IMR-90 (cell line): ENCODE measurements around the gene ALPI. TPM values are rescaled to one million over a fixed set of nuclear protein-coding genes. Genes with fewer than 3 reads are reported as not detected.

Experiments used
- ATAC-seq: fragments of 200-7000 bp; cut with Tn5 transposase; 2 replicates; pipeline ENCODE4 v1.9.1; 2020; ENCODE audit warnings: low read depth, mild to moderate bottlenecking, moderate library complexity
- BruUV-seq: library from RNA; stranded (reverse); fragments of 400-500 nt; replicated peaks from 2 replicates; lab custom pipeline; 2021; lab: Mats Ljungman, UMichigan
- CTCF ChIA-PET: fragments of 300-600 bp; formaldehyde crosslinking; extraction: SDS; loops from one replicate; lab custom pipeline; 2021; ENCODE audit warnings: antibody characterized with exemption; lab: Yijun Ruan, JAX
- POLR2A ChIA-PET: fragments of 300-600 bp; sonication (Branson Sonifier 250); formaldehyde crosslinking; loops from one replicate; lab custom pipeline; 2022; ENCODE audit warnings: antibody characterized with exemption; ENCODE audit not compliant: unreplicated experiment; lab: Charles Lee
- DNase-seq: peaks from one replicate; pipeline ENCODE4 v3.0.0; 2013
- H2AFZ ChIP-seq: replicated peaks from 2 replicates; pipeline ENCODE3; 2013; ENCODE audit warnings: low read length, mild to moderate bottlenecking; ENCODE audit not compliant: poor library complexity
- H2AK5ac ChIP-seq: 2 replicates; pipeline ENCODE4 v1.6.1; 2013; ENCODE audit warnings: low read depth, low read length, inconsistent platforms
- H2AK9ac ChIP-seq: replicated peaks from 2 replicates; pipeline ENCODE3; 2013; ENCODE audit warnings: mild to moderate bottlenecking, low read depth, low read length, moderate library complexity; ENCODE audit not compliant: poor library complexity
- H2BK120ac ChIP-seq: 2 replicates; pipeline ENCODE4 v1.6.1; 2013; ENCODE audit warnings: low read depth, low read length, inconsistent platforms
- H2BK15ac ChIP-seq: 3 replicates; pipeline ENCODE4 v1.6.1; 2013; ENCODE audit warnings: low read depth, low read length, inconsistent platforms
- H2BK20ac ChIP-seq: 2 replicates; pipeline ENCODE4 v1.6.1; 2013; ENCODE audit warnings: low read depth, mild to moderate bottlenecking, inconsistent platforms, low read length, moderate library complexity
- H2BK5ac ChIP-seq: 2 replicates; pipeline ENCODE4 v1.6.1; 2013; ENCODE audit warnings: mild to moderate bottlenecking, low read depth, low read length, inconsistent platforms; ENCODE audit not compliant: poor library complexity, severe bottlenecking
- H3K14ac ChIP-seq: replicated peaks from 2 replicates; pipeline ENCODE4 v1.6.1; 2013; ENCODE audit warnings: low read depth, low read length, inconsistent platforms
- H3K18ac ChIP-seq: 2 replicates; pipeline ENCODE4 v1.6.1; 2013; ENCODE audit warnings: low read depth, low read length, control low read depth
- H3K23ac ChIP-seq: 2 replicates; pipeline ENCODE4 v1.6.1; 2013; ENCODE audit warnings: low read depth, low read length, inconsistent platforms
- H3K27ac ChIP-seq: 2 replicates; pipeline ENCODE4 v1.5.1; 2013; ENCODE audit warnings: mild to moderate bottlenecking, control low read depth, low read length; ENCODE audit not compliant: insufficient read depth
- H3K27me3 ChIP-seq: 2 replicates; pipeline ENCODE4 v1.6.1; 2013; ENCODE audit warnings: low read length; ENCODE audit not compliant: control insufficient read depth, insufficient read depth
- H3K36me3 ChIP-seq: 2 replicates; pipeline ENCODE4 v1.6.1; 2013; ENCODE audit warnings: low read length, mixed read lengths; ENCODE audit not compliant: control insufficient read depth, insufficient read depth
- H3K4ac ChIP-seq: 2 replicates; pipeline ENCODE4 v1.6.1; 2013; ENCODE audit warnings: low read depth, low read length, inconsistent platforms
- H3K4me1 ChIP-seq: 2 replicates; pipeline ENCODE4 v1.6.1; 2013; ENCODE audit warnings: low read length, mixed read lengths; ENCODE audit not compliant: control insufficient read depth, insufficient read depth
- H3K4me2 ChIP-seq: 2 replicates; pipeline ENCODE4 v1.6.1; 2013; ENCODE audit warnings: low read depth, mild to moderate bottlenecking, control low read depth, low read length, moderate library complexity
- H3K4me3 ChIP-seq: 2 replicates; pipeline ENCODE4 v1.5.1; 2013; ENCODE audit warnings: low read depth, mild to moderate bottlenecking, control low read depth, low read length, moderate library complexity; ENCODE audit not compliant: insufficient read depth
- H3K56ac ChIP-seq: 2 replicates; pipeline ENCODE4 v1.6.1; 2013; ENCODE audit warnings: low read length, inconsistent platforms; ENCODE audit not compliant: insufficient read depth; ENCODE audit errors: extremely low read depth
- H3K79me1 ChIP-seq, 2 experiments: 2 replicates each; pipeline ENCODE4 v1.6.1; 2013; ENCODE audit warnings: low read length in 2 of 2, inconsistent platforms in 1 of 2, low read depth in 1 of 2
- H3K9ac ChIP-seq: 2 replicates; pipeline ENCODE4 v1.6.1; 2013; ENCODE audit warnings: low read depth, low read length, control low read depth
- H3K9me1 ChIP-seq: 2 replicates; pipeline ENCODE4 v1.6.1; 2013; ENCODE audit warnings: low read length, inconsistent platforms; ENCODE audit not compliant: insufficient read depth
- H3K9me3 ChIP-seq: 2 replicates; pipeline ENCODE4 v1.6.1; 2013; ENCODE audit warnings: low read length; ENCODE audit not compliant: control insufficient read depth, insufficient read depth
- H4K20me1 ChIP-seq: 2 replicates; pipeline ENCODE4 v1.6.1; 2013; ENCODE audit warnings: low read length, inconsistent platforms; ENCODE audit not compliant: insufficient read depth
- H4K5ac ChIP-seq: 2 replicates; pipeline ENCODE4 v1.6.1; 2013; ENCODE audit warnings: mild to moderate bottlenecking, low read depth, low read length, control low read depth
- H4K8ac ChIP-seq, 2 experiments: 2 replicates each; pipeline ENCODE4 v1.6.1; 2013; ENCODE audit warnings: low read depth in 2 of 2, low read length in 2 of 2, control low read depth in 1 of 2, inconsistent platforms in 1 of 2
- H4K91ac ChIP-seq: 2 replicates; pipeline ENCODE4 v1.6.1; 2013; ENCODE audit warnings: low read depth, low read length, inconsistent platforms; ENCODE audit not compliant: insufficient read depth
- CTCF ChIP-seq: conservative IDR thresholded peaks from 2 replicates; pipeline ENCODE4 v1.5.1; 2012; ENCODE audit warnings: mild to moderate bottlenecking, low read depth, low read length, improper control_type of control experiment
- MAZ ChIP-seq: IDR thresholded peaks from 2 replicates; pipeline ENCODE4 v1.6.1; 2012; ENCODE audit warnings: low read depth, mild to moderate bottlenecking, low read length, improper control_type of control experiment, moderate library complexity, borderline replicate concordance
- MXI1 ChIP-seq: IDR thresholded peaks from 2 replicates; pipeline ENCODE4 v1.6.1; 2012; ENCODE audit warnings: low read depth, mild to moderate bottlenecking, low read length, moderate library complexity, borderline replicate concordance
- POLR2A ChIP-seq: IDR thresholded peaks from 2 replicates; pipeline ENCODE4 v1.6.1; 2012; ENCODE audit warnings: mild to moderate bottlenecking, low read depth, low read length
- RCOR1 ChIP-seq: IDR thresholded peaks from 2 replicates; pipeline ENCODE4 v1.6.1; 2012; ENCODE audit warnings: mild to moderate bottlenecking, low read length, improper control_type of control experiment; ENCODE audit not compliant: insufficient replicate concordance
- SMC3 ChIP-seq: fragments of 150-350 bp; IDR thresholded peaks from 2 replicates; pipeline ENCODE4 v1.6.1; 2016; ENCODE audit warnings: low read depth, mild to moderate bottlenecking, antibody characterized with exemption, low read length, moderate library complexity
- USF2 ChIP-seq: fragments of 150-350 bp; IDR thresholded peaks from 2 replicates; pipeline ENCODE4 v1.6.1; 2017; ENCODE audit warnings: mild to moderate bottlenecking, antibody characterized with exemption, low read length, low read depth
- WGBS, 2 experiments: methylation state at CpG; one replicate each; pipeline versions ENCODE4 v1.1.5 to v1.1.7; 2013; ENCODE audit warnings: missing lambda C conversion rate in 2 of 2; ENCODE audit not compliant: insufficient read length in 1 of 2; ENCODE audit errors: extremely low coverage in 2 of 2; 5-methylcytosine and 5-hydroxymethylcytosine counted together
- dilution Hi-C: fragments of 300-500 bp; cut with HindIII; formaldehyde crosslinking; loops from one replicate; pipeline ENCODE4 v1.14.3; 2018; ENCODE audit warnings: low sequenced_read_pairs; ENCODE audit not compliant: unreplicated experiment
- in situ Hi-C: fragments of 300-500 bp; cut with MboI; formaldehyde crosslinking; loops from 3 replicates; pipeline ENCODE4 v1.14.3; 2019; ENCODE audit warnings: low sequenced_read_pairs, inconsistent platforms, mixed read lengths
- intact Hi-C: fragments of 100-400 bp; cut with micrococcal nuclease; formaldehyde crosslinking; loops from 2 replicates; pipeline ENCODE4 v1.10.0; 2022
- polyA plus RNA-seq, 3 experiments: library from polyadenylated mRNA; depleted of rRNA; stranded (reverse); fragments of >200 nt; gene quantifications; 2 replicates each; pipeline ENCODE4 v1.2.3, GENCODE V29; 2012; ENCODE audit warnings: low replicate concordance in 1 of 3
- total RNA-seq: library from RNA; depleted of rRNA; stranded (reverse); fragments of >200 nt; gene quantifications from 2 replicates; pipeline ENCODE4 v1.2.3, GENCODE V29; 2012

Gene ALPI
- total and polyA plus RNA-seq, 2 of the 4 experiments (the other 2 are of a cell fraction): not detected

- Histone ChIP-seq H3K56ac (no peak overlapping the region), H2AFZ (no peak overlapping the region), H3K23ac (no peak overlapping the region), H3K14ac (no peak overlapping the region), H4K20me1 (no peaks in the 10 kb centered on the region), H3K4me1 (no peaks in the 10 kb centered on the region), H3K9me1 (no peaks in the 10 kb centered on the region), H3K4ac (no peak overlapping the region), H3K18ac (no peak overlapping the region), H2BK20ac (no peak overlapping the region), H2AK9ac (no peak overlapping the region), H3K36me3 (no peaks in the 10 kb centered on the region), H4K8ac (no peak overlapping the region), H3K4me3 (no peak overlapping the region), H3K79me1 (no peaks in the 10 kb centered on the region), H3K9me3 (peaks cover 3% of the 10 kb centered on the region; the same call in 1 of the 2 replicates), H2BK5ac (no peak overlapping the region), H3K27me3 (peaks cover 47% of the 10 kb centered on the region), H2BK15ac (no peak overlapping the region), H2BK120ac (no peak overlapping the region), H3K27ac (no peak overlapping the region), H2AK5ac (no peak overlapping the region), H3K9ac (no peak overlapping the region), H4K5ac (no peak overlapping the region), H4K91ac (no peak overlapping the region), H3K4me2 (no peak overlapping the region)
- POLR2A ChIA-PET: no interaction called here
- dilution Hi-C loops: no loop called here
- DNase-seq (no peak), ATAC-seq (no peak)
- no TSS peak for BruUV-seq
- TF ChIP-seq MXI1 (no peak), CTCF (no peak), SMC3 (no peak), USF2 (no peak), MAZ (no peak), POLR2A (no peak), RCOR1 (no peak)
- 8% methylated on average over 5 of the region's 6 CpGs; no CpG with 5 or more reads in 1 of the 2 experiments for WGBS, 2 experiments
- intact Hi-C loops: no loop called here
- in situ Hi-C loops: no loop called here
- CTCF ChIA-PET: no interaction called here
Observed at GRCh38 chr2:232473467-232473890, 17.5 kb downstream of the ALPI start.
